HG03460 (cell line): Measurements from ENCODE around the gene DCAF4L1.

Experiments used
- ATAC-seq: cut with Tn5 transposase; IDR thresholded peaks from one replicate; pipeline ENCODE4 v1.9.1; 2021; ENCODE audit not compliant: unreplicated experiment

DCAF4L1 gene, protein sequence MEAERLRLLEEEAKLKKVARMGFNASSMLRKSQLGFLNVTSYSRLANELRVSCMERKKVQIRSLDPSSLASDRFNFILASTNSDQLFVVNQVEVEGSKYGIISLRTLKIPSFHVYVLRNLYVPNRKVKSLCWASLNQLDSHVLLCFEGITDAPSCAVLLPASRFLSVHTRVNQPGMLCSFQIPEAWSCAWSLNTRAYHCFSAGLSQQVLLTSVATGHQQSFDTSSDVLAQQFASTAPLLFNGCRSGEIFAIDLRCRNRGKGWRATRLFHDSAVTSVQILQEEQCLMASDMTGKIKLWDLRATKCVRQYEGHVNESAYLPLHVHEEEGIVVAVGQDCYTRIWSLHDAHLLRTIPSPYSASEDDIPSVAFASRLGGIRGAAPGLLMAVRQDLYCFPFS

DNA sequence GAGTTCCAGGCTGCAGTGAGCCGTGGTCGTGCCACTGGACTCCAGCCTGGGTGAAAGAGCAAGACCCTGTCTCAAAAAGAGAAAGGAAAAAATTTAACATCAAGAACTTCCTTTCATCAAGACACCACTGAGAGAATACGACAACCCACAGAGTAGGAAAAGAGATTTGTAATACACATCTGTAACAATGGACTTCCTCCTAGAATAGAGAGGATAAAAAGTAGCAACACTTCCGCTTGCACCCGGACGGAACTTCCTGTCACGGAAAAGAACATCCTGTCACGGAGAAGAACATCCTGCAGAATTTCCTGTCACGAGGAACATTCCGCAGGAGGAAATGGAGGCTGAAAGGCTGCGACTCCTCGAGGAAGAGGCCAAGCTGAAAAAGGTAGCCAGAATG, at the start of gene DCAF4L1:
Gene DCAF4L1 (plus strand): TSS at position 301 of the 400 bp plus-strand sequence. CDS start 37 bp downstream, at position 338.
- no peak for ATAC-seq

DNA sequence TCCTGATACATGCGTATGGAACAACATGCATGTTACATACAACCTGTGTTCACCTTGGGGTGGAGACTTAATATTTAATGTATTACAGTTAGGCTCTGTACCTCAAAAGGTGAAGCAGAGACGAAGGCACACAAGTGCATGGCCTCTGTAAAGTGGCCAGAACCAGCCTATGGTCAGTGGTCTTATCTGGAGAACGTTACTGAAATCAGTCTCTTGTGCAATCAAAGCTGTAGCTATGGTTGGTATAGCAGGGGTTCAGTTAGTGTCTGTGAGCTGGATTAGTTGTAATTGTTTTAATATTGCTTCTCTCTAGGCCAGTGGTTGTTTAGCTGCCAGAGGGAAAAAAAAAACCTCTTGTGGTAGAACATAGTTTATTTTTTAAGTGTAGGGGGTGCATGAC, 48.6 kb upstream of the DCAF4L1 start:
- ATAC-seq = no peak

DNA sequence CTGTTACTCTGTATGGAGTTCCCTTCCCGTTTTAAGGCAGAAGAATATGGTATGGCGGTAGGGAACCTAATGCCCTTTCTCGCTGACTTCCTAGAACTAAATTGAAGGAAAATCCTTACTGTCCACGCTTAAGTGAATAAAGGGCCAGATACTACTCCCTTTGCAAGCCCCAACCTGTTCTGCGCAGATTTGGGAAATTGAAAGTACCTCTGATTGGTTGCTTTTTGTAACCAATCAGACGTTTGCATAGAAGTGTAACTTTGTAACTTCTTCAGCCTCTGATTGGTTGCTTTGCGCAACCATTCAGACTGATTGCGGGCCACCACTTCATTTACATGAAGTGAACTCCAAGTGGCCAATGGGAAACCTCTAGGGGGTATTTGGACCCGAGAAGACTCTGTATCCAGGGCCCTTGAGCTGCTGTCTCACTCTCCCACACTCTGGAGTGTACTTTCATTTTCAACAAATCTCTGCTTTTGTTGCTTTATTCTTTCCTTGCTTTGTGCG, 47.5 kb upstream of the DCAF4L1 start:
- no peak for ATAC-seq

DNA sequence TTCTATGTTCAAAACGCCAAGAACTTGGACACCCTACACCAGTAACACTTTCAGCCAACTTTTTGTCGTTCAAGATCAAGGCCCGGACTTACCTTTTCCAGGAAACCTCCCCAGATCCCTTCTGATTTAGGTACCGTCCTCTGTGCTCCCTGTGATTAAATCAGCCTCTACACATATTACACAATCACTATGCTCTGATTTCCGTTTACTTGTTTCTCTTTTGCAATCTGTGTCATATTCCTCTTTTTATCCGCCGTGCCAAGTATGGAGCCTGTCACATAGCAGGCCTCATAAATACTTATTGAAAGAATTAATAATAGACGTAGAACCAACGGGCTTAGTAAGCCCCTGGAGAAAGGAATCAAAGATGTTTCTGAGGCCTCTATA, 47.0 kb upstream of the DCAF4L1 start:
- ATAC-seq = no peak

DNA sequence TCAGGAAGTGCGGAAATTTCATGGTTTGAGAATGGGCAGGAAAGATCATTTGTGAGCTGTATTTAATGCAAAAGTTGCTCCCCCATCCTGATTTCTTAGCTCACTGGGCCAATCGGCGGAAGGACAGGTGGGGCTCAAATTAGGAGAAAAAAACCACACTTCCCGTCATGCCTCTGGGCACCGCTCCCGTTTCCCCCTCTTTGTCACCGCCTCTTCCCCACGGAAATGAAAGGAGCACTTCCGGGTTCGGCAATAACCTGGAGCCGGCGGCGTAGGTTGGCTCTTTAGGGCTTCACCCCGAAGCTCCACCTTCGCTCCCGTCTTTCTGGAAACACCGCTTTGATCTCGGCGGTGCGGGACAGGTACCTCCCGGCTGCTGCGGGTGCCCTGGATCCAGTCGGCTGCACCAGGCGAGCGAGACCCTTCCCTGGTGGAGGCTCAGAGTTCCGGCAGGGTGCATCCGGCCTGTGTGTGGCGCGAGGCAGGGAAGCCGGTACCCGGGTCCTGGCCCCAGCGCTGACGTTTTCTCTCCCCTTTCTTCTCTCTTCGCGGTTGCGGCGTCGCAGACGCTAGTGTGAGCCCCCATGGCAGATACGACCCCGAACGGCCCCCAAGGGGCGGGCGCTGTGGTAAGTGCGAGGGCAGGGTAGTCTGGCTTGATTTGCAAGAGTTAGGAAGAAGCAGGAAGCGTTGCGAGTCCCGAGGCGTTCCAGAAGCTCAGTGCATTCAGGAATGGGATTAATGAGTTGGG, 46.5 kb upstream of the DCAF4L1 start, which contains the start of gene TMEM33:
Gene TMEM33 (plus strand): TSS at position 529 of the 751 bp plus-strand sequence. CDS start 56 bp downstream, at position 585.
- peak; percentile 91 for ATAC-seq

DNA sequence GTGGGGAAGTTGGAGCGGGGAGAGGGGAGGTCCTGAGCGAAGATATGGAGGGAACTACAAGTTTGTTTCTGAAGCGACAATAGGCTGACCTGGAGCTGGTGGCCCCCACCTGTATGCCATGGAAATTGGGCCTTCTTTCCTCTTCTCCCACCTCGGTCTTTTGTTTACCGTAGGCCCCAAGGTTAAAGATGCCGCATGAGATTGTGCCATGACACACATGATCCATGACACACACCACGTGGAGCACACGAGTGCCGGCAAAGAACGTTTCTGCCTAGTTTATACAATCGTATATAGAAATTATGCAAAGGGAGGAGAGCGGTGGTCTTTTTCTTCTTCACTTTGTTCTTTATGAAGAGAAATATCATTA, 45.9 kb upstream of the DCAF4L1 start:
- peak; percentile 28 for ATAC-seq

DNA sequence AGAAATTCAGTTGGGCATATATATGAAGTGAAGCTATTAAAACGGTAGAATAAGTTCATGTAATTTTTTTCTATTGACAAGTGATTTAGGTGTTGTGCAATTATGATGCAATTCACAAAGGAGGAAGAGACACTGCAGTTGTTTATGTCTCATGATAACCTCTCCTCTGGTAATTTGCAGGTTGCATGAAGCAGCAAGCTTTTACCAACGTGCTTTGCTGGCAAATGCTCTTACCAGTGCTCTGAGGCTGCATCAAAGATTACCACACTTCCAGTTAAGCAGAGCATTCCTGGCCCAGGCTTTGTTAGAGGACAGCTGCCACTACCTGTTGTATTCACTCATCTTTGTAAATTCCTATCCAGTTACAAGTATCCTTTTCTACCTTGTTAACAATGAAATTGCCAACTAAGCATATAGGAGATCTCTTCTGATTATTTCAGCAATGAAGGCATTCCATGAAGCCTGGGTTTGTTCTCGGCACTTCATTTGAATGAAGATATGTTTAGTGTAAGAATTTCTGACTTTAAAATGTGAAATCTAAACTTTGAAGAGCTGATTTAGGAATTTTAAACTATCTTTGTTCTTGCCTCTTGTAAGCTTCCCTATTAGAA, 42.4 kb upstream of the DCAF4L1 start:
- ATAC-seq = no peak

DNA sequence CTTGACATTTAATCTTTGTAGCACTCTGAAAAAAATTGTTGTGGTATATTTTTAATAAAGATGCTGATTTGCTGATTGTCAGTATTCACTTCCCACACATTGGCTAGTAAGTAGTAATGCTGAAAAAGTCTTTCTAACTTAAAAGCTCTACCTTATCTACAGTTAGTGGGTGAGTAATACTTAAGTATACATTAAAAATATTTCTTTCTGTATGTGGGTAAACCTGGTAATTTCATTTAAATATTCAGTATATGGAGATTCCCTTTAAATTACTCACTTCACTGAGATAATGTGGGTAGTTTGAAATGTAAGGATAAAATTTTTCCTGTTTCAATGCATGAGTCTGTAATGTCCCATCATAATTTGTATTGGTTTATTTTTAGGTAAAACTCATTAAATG, 40.7 kb upstream of the DCAF4L1 start:
- ATAC-seq = no peak

DNA sequence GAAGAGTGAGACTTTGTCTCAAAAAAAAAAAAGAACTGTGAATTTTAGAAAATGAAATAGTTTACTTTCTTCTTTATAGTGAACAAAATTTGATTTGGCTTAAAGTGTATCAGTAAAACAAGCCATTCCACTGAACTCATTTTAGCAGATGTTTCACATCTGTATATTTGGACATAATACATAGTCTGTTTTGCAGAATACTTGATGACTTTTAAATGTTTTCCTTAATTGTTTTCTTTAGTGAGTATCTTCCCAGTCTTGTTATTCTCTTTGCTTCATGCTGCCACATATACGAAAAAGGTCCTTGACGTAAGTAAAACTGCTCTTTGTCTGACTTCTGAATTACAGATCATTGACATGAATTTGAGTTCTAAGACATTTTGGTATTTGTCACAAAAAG, 38.0 kb upstream of the DCAF4L1 start:
- ATAC-seq = no peak

DNA sequence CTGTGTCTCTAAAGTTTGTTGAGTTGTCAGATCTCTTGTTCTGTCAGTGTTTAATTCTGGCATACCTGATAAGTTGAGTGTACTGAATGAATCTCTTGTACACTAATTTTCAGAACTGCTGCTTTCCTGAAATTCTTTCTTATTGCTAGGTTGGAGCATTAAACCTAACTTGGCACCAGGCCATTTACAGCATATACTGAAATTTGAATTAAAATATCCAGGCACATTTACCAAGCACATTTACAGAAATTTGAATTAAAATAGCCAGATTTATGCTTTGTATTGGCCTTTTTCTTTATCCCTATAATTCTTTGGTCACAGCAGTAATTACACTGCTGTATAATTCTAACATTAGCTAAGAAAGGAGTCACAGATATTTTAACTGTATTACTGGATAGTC, 37.5 kb upstream of the DCAF4L1 start:
- ATAC-seq = no peak

DNA sequence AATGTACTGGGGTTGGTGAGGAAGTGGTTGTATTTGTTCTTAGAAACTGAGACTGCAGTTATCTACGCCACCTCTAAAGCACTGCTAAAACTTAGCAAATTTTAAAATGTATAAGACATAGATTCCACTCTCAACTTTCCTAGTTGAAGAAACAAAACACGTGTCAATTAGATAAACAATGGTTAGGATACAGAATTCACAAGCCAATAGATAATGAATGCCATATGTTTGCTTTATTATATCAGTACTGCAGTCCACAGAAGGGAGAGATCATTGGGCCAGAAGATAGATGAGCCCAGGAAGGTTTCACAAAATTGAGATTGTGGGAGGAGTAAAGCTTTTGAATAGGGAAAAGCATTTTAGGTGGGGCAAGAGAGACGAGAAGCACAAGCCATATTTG, 32.0 kb upstream of the DCAF4L1 start:
- ATAC-seq = no peak

DNA sequence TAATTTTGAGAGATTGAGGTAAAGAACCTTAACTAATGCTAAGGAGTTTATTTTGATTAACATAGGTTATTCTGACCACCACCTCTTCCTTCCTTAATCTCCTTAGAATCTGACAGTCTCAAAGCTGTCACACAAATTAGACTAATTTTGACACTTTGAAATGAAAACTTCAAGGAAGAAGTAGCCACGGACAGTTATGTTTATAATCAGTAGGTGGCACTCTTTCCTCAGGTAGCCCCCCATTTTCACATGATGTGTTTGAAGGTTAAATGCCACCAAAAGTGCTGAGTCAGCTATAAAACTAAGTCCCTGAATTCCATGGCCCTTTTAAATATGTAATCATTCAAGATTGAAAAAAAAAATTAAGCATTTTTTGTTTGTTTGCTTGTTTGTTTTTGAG, 23.9 kb upstream of the DCAF4L1 start:
- no peak for ATAC-seq

DNA sequence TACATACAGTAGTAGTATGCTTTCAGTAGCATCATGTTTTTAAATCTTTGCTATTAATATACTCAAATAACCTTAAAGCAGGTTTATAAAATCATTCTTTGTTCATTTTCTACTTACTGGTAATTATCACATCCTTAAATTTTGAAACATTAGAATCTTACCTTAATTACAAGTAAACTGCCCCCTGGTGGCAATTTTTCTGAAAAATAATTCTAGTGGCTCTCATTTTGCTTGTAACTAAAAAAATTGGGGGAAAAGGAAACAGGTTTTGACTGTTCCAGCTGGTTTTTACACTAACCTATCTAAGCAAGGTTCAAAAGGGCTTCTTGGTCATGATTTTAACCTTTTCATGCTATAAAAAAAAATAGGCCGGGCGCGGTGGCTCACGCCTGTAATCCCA, 18.5 kb upstream of the DCAF4L1 start:
- ATAC-seq = no peak

DNA sequence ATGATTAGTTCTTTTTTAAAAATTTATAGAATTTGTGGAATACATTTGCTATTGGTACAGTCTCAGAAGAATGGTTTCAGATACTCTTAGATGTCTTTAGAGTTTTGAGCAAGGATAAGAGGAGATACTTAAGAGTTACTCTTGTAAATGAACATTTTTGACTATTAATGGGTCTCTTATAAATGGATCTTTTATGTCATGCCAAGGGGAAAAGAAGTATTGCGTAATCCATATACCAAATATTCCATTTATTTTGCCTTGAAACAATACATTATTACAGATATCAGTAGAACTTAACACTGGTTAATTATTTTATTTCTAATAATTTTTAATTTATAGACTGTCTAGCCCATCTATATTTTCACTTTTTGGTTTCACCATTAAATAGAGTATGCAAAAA, 17.2 kb upstream of the DCAF4L1 start:
- no peak for ATAC-seq

DNA sequence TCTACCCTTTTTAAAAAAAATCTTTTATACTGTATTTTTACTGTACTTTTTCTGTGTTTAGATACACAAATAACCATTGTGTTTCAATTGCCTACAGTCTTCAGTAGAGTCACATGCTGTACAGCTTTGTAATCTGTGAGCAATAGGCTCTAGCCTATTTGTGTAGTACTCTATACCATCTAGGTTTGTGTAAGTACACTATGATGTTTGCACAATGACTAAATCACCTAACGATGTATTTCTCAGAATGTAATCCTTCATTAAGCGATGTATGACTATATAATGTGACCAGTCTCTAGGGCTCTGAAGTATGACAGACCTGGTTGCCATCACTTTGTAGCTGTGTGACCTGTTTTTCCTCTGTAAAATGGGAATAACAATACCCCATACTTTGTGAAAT, 14.2 kb upstream of the DCAF4L1 start:
- ATAC-seq = no peak

DNA sequence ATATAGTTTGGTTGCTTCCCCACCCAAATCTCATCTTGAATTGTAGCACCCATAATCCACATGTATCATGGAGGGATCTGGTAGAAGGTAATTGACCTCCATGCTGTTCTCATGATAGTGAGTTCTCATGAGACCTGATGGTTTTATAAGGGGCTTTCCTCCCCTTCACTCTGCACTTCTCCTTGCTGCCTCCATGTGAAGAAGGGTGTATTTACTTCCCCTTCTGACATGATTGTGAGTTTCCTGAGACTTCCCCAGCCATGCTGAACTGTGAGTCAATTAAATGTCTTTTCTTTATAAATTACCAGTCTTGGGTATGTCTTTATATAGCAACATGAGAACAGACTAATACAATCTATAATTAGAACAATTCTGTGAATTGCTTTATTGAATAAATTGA, 11.9 kb upstream of the DCAF4L1 start:
- ATAC-seq = no peak

DNA sequence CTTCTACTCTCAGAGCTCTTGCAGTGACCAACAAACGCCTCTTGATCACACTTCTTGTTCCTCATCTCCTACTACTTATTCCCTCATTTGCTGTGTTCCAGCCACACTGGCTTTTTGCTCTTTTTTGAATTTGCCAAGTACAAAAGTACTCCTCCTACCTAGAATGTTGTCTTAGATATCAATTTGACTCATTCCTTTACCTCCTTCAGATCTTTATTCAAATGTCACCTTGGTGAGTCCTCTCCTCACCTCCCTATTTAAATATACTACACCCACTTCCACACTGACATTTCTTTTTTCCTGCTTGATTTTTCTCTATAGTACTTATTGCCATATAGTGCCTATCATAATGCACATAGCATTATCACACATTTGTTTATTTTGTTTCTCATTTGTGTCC, 6.2 kb upstream of the DCAF4L1 start:
- no peak for ATAC-seq

DNA sequence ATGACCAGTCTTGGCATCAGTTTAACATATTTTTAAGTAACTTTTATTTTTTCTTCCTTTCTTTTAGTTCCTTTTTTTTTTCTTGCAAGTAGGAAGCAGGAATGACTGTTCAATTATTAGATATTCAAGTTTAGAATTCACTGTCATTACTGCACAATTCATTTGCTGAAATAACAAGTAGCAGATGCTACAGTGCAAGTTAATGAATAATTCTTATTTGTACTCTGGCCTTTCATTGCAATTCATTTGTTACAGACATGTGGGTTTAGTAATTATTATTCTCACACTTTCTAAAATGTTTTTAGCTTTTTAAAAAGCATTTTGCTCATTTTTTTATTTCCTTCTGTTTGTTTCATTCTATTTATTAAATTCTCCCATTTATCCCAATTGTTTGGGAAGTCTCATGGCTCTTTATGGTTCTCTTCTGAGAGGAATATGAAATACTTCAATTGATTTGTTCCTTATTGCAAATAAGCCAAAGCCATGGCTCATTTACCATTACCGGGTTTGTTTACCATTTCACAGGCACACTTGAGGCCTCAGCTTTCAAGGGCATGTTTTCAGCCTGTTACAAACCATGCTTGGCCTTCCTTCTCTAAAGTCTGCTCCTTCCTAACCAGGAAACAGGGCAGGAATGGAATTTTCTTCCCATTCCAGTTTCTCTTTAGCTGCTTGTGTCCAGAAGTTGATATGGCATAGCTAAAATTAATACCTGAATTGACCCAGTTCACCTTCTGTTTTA, 4.6 kb upstream of the DCAF4L1 start:
- ATAC-seq = no peak

DNA sequence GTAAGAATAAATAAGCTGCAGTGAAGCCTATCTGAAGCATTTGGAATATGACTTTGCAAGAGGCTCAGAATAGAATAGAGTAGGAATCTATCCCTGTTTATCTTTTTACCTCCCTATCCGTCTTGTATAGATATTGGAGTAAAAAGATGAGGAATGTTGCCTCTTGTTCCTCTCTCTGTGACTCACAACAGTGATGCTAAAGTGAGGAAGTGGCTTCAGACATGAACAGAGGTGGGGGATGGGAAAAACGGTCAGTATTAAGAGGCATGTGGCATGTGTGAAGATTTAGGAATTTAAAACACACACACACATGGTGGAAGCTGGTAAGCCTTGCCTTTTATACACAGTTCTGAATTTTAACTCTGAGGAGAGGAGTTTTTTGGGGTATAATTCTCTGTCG, 3.8 kb upstream of the DCAF4L1 start:
- ATAC-seq = no peak

DNA sequence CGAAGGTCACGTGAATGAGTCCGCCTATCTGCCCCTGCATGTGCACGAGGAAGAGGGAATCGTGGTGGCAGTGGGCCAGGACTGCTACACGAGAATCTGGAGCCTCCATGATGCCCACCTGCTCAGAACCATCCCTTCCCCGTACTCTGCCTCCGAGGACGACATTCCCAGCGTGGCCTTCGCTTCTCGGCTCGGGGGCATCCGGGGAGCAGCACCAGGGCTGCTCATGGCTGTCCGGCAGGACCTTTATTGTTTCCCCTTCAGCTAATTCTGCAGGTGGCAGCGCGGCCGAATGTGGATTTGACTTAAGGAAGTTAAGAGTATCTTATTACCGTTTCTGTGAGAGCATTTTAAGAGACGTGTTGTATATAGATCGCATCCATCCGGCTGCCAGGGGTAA, 1.2 kb downstream of the DCAF4L1 start:
- no peak for ATAC-seq

DNA sequence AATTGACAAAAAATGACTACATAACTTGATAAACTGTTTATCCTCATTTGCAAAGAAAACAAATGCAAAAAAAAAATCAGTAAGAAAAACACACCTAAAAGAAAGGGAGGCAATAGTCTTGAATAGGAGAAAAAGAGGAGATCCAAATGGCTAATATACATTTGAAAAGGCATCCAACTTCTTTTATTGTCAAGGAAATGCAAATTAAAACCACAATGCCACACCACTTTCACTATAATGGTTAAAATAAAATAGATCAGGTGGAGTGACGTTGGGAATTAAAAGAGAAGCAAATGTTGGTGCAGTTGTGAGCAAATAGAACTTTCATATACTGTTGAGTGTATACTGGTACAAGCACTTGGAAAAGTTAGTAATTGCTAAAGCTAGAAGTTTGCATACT, 3.6 kb downstream of the DCAF4L1 start:
- no peak for ATAC-seq
